ENCODE results near the gene MAPK8IP3.

The MAPK8IP3 gene

GRCh38 chr16:1774448-1774780 lies 68.4 kb downstream of the MAPK8IP3 start:
- no peak for DNase-seq

DNA sequence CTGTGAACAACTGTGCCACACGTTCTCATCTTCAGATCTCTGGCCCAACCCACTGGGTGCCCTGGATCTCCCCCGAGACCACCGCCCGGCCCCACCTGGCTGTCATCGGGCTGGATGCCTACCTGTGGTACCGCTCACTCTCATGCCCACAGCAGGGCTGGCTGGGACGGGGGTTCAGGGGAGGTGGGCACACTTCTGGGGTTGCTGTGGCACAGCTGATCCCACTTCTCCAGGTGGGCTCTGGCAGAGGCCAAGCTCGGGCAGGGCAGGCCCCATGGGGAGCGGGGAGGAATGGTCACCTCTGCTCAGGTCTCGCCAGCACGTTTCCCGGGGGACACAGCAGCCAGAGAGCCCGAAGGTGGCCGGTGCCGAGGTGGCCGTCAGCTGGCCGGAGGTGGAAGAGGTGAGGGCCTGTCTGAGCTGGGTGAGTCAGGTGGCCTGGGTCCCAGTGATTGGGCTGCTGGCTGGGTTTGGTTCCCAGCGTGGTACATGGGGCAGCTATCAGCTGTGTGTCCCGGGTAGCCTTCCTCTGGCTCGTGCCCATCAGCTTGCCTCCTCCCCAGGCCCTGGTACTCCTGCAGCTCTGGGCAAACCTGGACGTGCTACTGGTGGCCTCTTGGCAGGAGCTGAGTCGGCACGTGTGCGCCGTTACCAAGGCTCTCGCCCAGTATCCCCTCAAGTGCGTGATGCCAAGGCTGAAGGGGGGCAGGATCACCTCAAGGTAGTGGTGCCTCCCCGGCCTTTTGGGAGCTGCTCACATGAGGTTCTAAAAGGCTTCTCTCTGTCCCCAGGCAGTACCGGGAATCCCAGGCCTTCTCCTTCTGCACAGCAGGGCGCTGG lies 69.2 kb downstream of the MAPK8IP3 start:
- no peak for DNase-seq

DNA sequence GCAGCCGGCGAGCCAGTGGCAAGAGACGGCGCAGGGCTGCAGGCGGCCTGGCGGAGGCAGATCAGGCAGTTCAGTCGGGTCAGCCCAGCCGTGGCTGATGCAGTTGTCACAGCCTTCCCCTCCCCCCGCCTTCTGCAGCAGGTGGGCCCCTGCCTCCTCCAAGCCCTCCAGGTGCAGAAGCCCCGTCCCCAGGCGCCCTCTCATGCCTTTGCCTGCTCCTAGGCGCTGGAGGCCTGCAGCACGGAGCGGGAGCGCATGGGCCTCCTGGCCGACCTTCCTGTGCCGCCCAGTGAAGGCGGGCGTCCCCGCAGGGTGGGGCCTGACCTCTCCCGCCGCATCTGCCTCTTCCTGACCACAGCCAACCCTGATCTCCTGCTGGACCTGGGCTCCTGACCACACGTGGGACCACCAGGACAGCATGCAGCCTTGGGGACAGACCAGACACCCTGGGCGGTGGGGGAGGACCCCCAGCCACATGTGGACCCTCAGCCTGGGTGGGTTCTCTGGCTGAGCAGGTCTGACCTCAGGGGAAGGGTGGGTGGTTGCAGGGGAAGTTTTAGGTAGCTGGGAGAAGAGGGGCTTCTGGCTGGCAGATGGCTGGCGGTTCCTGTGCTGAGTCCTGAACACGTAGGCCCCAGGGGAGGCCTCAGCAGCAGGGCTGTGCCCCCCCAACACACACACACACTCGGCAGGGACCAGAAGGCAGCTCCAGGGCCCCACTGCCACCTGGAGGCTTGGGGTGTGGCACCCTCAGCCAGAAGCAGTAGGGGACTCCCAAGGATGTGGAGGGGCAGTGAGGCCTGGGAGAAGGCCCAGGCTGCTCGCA lies 70.1 kb downstream of the MAPK8IP3 start:
- no peak for DNase-seq

GRCh38 chr16:1776672-1776955 lies 70.6 kb downstream of the MAPK8IP3 start:
- no peak for DNase-seq

DNA sequence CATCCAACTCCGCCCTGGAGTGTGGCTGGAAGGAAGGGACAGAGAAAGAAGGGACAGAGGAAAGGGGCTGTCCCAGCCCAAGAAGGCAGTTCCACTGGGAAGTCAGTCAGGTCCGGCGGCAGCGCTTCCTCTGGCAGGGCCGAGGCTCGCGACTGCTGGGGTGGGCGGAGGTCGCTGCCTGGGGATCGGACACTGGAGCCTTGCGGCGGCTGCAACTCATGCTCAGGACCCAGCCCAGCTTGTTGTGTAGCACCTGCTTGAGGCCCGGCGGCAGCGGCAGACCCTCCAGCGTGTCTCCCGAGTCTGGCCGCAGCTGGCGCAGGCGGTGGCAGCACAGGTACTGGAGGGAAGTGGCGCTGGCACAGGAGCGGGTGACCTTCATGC lies 71.0 kb downstream of the MAPK8IP3 start:
- no peak for DNase-seq

DNA sequence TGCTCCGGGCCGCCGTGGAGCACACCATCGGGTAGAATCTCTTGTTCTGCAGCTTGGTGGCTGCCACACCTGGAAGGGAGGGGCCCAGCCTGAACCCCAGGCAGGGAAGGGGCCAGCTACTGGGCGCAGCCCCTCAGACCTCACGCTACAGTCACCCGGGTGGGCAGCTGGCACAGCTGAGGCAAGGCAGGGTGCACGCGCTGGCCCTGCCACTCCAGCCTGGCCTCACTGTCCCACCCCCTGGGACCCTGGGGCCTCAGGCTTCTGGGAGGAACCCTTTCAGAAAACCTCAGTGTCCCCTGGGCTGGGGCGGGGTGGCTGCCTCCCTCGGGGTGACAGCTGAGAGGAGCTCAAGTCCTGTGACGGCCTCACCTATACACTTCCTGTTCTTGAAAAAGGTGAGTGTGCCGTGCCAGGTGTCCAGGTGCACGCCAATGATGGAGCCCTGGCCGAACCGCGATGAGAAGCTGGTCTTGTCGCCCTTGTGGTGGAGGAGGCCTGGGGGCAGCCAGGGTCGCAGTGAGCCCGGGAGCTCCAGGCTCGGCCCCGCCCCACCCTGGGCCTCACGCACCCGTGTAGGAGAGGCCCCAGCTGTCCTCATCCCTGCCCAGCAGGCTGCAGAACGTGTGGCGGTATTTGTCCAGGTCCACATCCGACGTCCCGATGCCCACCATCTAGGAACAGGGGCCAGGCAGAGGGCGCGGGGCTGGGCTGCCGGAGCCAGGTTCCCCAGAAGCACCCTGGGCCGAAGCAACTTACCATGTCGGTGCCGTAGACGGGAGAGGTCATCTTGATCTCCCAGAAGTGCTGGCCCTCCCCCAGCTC lies 71.6 kb downstream of the MAPK8IP3 start:
- DNase-seq = no peak

DNA sequence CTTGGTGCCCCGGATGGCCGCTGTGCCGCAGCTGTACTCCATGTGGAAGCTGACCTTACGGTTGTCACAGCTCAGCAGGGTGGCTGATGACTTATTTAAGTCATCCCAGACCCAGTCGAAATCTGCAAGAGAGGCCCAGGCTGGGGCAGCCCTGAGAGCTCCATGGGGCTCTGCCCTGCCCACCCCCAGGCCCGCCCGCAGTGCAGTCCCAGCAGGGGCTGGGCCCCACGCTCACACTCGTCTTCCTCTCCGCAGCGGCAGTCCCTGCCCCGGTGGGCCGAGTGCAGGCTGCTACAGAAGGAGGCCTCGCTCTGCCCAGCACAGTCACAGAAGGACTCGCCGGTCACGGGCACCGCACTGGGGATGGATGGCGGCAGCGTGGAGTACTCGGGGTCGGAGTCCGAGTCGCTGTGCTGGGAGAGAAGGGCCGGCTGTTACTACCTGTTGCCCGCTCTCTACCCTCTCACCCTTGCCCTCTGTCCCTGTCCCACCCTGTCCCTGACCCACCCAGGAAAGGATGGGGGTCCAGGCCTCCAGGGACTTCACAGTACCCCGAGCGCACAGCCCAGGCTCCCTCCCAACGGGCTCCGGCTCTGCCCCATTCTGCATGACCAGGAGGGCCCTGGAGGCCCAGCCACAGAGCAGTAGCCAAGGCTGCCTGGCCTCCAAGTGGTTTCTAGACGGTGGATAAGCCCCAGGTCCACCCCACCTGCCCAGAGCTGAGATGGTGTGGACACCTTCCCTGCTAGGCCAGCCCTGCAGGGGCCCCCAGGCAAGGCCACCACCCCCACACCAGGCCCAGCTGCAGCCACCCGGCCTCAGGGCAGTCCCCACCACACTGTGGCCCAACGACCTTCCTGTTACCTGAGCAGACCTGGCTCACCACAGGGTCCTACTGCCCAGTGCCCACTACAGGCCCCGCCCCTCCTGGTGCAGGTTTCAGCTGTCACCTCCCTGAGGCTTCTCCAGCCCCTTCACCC lies 72.5 kb downstream of the MAPK8IP3 start:
- DNase-seq = no peak

- no peak for DNase-seq
Measured at GRCh38 chr16:1779234-1779701, 73.3 kb downstream of the MAPK8IP3 start.

DNA sequence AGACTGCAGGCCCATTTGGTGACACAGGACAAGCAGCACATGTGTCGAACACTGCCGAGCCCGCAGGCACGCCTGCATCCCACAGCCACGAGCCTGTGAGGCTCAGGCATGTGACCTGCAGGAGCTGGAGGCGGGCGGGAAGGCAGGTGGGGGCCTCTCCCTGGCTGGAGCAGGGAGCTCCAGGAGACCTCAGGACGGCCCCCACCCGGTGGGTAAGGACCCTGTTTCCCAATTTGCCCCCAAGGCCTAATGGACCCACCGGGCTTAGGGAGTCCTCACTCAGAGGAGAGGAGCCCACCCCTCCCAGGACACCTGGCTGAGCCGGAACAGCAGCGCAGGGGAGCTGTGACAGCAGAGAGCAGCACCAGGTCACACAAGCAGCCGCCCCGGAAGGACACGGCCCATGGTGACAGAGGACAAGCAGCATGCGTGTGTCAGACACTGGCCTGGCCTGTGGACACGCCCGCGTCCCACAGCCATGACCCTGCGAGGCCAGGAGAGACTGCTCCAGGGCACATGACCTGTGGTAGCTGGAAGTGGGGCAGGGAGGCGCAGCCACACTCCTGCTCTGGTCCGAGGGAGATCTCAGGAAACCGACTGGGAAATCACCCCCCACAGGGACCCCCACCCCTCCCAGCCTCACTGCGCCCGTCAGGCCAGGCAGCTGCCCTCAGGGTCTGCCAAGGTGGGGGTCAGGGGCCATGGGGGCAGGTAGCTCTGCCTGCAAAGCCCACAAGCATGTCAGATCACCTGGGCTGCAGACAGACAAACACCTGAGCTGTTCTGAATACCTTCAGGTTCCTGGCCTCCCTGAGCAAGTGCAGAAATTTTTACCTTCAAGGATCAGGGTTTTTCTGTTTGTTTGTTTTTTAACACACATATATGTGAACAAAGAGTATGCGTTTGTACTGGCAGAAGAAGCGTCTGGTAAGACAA lies 74.0 kb downstream of the MAPK8IP3 start:
- no peak for DNase-seq

DNA sequence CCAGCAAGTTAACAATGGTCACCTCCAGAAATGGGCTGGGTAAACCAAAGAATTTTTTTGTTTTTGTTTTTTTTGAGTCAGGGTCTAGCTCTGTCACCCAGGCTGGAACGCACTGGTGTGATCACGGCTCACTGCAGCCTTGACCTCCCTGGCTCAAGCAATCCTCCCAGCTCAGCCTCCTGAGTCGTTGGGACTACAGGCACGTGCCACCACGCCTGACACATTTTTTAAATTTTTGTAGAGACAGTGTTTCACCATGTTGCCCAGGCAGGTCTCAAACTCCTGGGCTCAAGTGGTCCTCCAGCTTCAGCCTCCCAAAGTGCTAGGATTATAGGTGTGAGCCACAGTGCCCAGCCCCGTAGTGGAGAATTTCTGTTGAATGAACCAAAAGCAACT lies 74.7 kb downstream of the MAPK8IP3 start:
- no peak for DNase-seq

- no peak for DNase-seq
Measured at GRCh38 chr16:1781254-1781653, 75.3 kb downstream of the MAPK8IP3 start.

DNA sequence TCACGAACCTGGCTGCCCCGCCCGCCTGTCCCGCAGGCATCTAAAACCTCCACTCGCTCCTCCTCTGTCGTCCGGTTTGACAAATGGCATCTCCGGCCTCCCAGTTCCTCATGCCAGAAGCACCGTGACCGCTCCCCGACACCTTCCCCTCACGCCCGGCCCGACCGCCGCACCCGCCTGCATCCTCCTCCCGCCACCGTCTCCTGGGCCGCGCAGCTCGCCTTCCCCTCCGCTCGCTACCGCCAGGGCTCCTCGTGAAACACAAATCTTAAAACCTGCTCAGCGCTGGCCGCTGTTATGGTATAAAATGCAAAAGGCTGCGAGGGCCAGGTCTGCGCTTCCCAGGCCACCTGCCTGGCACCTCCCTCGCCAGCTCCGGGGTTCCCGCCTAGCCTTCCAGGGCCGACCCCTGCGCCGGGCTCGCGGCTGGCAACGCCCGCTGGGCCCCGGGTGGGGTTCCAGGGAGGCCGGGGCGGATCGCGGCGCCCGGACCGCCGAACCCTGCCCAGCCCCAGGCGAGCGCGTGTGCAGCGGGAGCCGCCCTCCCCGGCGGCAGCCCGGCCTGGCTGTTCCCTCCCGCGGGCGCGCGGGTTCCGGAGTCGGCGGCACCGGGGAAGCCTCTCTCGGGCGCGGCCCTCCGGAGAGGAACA lies 75.9 kb downstream of the MAPK8IP3 start:
- peak in 4 of 6 experiments; percentile 47 to 63 (median 54) for DNase-seq

GRCh38 chr16:1782408-1783264 lies 76.6 kb downstream of the MAPK8IP3 start, which contains the start of the genes NUBP2 and SPSB3:
TSS of gene NUBP2 (plus strand) at chr16:1782960. CDS start at chr16:1783021, 61 bp downstream.
TSS of gene SPSB3 (minus strand) at chr16:1782571. CDS start at chr16:1781483, 1,088 bp downstream.
- DNase-seq = peak; percentile 94 to 99 (median 97)

GRCh38 chr16:1784977-1785845 lies 79.2 kb downstream of the MAPK8IP3 start:
- DNase-seq = no peak

GRCh38 chr16:1785846-1786170 lies 79.8 kb downstream of the MAPK8IP3 start:
- no peak for DNase-seq

DNA sequence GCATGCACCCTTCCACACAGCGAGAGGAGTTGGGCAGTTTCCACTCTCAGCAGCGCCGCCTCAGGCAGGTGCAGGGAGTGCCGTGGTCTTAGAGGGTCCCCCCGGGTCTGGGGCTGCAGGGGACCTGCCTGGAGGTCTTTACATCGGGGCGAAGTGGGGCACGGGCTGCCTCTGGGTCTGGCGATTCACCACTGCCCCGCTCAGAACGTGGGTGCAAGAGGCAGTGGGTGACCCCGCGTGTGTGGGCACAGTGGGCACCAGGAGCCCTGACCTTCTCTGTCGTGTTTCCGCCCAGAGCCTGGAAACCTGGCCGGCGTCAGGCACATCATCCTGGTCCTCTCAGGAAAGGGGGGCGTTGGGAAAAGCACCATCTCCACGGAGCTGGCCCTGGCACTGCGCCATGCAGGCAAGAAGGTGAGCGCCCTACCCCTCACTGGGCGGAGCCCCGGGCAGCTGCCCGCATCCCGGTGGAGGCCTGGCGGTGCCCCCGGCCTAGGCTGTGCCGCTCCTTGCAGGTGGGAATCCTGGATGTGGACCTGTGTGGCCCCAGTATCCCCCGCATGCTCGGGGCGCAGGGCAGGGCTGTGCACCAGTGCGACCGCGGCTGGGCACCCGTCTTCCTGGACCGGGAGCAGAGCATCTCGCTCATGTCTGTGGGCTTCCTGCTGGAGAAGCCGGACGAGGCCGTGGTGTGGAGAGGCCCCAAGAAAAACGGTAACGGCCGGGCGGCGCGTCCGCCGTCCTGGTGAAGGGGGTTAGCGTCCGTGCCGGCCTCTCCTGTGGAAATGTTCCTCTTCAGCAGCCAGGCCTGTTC lies 80.5 kb downstream of the MAPK8IP3 start:
- no peak for DNase-seq

- no peak for DNase-seq
Measured at GRCh38 chr16:1787056-1787321, 81.0 kb downstream of the MAPK8IP3 start.
